WTC11 (cell line): Measurements from ENCODE around the gene AGPAT3.

ENCODE experiments used
- CREB1 ChIP-seq: sonication (generic); formaldehyde crosslinking; IDR thresholded peaks from 2 replicates; pipeline ENCODE4 v1.8.0; 2023; ENCODE audit warnings: mild to moderate bottlenecking, missing genetic modification reagents
- ESRRA ChIP-seq: sonication (generic); formaldehyde crosslinking; IDR thresholded peaks from 2 replicates; pipeline ENCODE4 v1.8.1; 2022; ENCODE audit warnings: mild to moderate bottlenecking, missing genetic modification reagents, borderline replicate concordance
- IRF2 ChIP-seq: sonication (generic); formaldehyde crosslinking; IDR thresholded peaks from 2 replicates; pipeline ENCODE4 v1.8.0; 2022; ENCODE audit warnings: low read depth, missing genetic modification reagents, borderline replicate concordance
- TEAD4 ChIP-seq: sonication (generic); formaldehyde crosslinking; IDR thresholded peaks from 2 replicates; pipeline ENCODE4 v1.8.0; 2022; ENCODE audit warnings: mild to moderate bottlenecking, missing genetic modification reagents
- USF1 ChIP-seq: sonication (generic); formaldehyde crosslinking; IDR thresholded peaks from 2 replicates; pipeline ENCODE4 v1.8.0; 2022; ENCODE audit warnings: mild to moderate bottlenecking, missing genetic modification reagents
- TF ChIP-seq, protein P1 (sequence below): fragments of 250-450 bp; sonication (Bioruptor Pico); IDR thresholded peaks from 2 replicates; pipeline ENCODE4 v1.9.0; 2021; ENCODE audit warnings: mild to moderate bottlenecking, borderline replicate concordance

GRCh38 chr21:43979654-43980053 is 114.6 kb downstream of the AGPAT3 start:
- no peak for TF ChIP-seq CREB1
- no peak for TF ChIP-seq ESRRA (CRISPR knock-in tag)
- TF ChIP-seq IRF2, result no peak
- TF ChIP-seq, protein P1, sequence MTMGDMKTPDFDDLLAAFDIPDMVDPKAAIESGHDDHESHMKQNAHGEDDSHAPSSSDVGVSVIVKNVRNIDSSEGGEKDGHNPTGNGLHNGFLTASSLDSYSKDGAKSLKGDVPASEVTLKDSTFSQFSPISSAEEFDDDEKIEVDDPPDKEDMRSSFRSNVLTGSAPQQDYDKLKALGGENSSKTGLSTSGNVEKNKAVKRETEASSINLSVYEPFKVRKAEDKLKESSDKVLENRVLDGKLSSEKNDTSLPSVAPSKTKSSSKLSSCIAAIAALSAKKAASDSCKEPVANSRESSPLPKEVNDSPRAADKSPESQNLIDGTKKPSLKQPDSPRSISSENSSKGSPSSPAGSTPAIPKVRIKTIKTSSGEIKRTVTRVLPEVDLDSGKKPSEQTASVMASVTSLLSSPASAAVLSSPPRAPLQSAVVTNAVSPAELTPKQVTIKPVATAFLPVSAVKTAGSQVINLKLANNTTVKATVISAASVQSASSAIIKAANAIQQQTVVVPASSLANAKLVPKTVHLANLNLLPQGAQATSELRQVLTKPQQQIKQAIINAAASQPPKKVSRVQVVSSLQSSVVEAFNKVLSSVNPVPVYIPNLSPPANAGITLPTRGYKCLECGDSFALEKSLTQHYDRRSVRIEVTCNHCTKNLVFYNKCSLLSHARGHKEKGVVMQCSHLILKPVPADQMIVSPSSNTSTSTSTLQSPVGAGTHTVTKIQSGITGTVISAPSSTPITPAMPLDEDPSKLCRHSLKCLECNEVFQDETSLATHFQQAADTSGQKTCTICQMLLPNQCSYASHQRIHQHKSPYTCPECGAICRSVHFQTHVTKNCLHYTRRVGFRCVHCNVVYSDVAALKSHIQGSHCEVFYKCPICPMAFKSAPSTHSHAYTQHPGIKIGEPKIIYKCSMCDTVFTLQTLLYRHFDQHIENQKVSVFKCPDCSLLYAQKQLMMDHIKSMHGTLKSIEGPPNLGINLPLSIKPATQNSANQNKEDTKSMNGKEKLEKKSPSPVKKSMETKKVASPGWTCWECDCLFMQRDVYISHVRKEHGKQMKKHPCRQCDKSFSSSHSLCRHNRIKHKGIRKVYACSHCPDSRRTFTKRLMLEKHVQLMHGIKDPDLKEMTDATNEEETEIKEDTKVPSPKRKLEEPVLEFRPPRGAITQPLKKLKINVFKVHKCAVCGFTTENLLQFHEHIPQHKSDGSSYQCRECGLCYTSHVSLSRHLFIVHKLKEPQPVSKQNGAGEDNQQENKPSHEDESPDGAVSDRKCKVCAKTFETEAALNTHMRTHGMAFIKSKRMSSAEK (CRISPR knock-in tag), result no peak
- TF ChIP-seq TEAD4 (CRISPR knock-in tag), result no peak
- no peak for TF ChIP-seq USF1 (CRISPR knock-in tag)
